Loucy (cell line): ENCODE results near the gene SH2D3C.
"Not testable (repeated sequence)": the region's sequence is repeated elsewhere in the genome, so short reads cannot be mapped to it uniquely, and the experiment has no call there.

Experiments used
- H2AFZ ChIP-seq: fragments of 200-600 bp; sonication (generic); 2 replicates; pipeline ENCODE4 v1.6.0; 2016; ENCODE audit warnings: antibody characterized with exemption, mild to moderate bottlenecking, low read length, moderate library complexity
- H3F3A ChIP-seq: fragments of 200-600 bp; 2 replicates; pipeline ENCODE4 v1.6.0; 2016; ENCODE audit warnings: antibody characterized with exemption, low read depth, mild to moderate bottlenecking
- H3K27me3 ChIP-seq: fragments of 200-600 bp; sonication (generic); 2 replicates; pipeline ENCODE4 v1.6.1; 2014; ENCODE audit warnings: low read length, mild to moderate bottlenecking; ENCODE audit not compliant: insufficient read depth, poor library complexity, severe bottlenecking
- H3K36me3 ChIP-seq: fragments of 200-600 bp; sonication (generic); 2 replicates; pipeline ENCODE4 v1.6.1; 2016; ENCODE audit warnings: low read length; ENCODE audit not compliant: insufficient read depth
- H3K4me1 ChIP-seq: fragments of 200-600 bp; sonication (generic); 2 replicates; pipeline ENCODE4 v1.5.1; 2014; ENCODE audit warnings: low read length, mild to moderate bottlenecking; ENCODE audit not compliant: insufficient read depth, poor library complexity, severe bottlenecking
- H3K4me2 ChIP-seq: fragments of 200-600 bp; sonication (generic); 2 replicates; pipeline ENCODE4 v1.6.0; 2014; ENCODE audit warnings: antibody characterized with exemption, low read length, low read depth, mild to moderate bottlenecking; ENCODE audit not compliant: poor library complexity, severe bottlenecking
- H3K4me3 ChIP-seq: fragments of 200-600 bp; sonication (generic); 2 replicates; pipeline ENCODE4 v1.5.1; 2014; ENCODE audit warnings: low read length, mild to moderate bottlenecking, mixed read lengths; ENCODE audit not compliant: poor library complexity, severe bottlenecking
- H3K79me2 ChIP-seq: fragments of 200-600 bp; sonication (generic); 2 replicates; pipeline ENCODE4 v1.6.1; 2014; ENCODE audit warnings: low read length; ENCODE audit not compliant: insufficient read depth
- H3K9ac ChIP-seq: fragments of 200-600 bp; sonication (generic); 2 replicates; pipeline ENCODE4 v1.6.0; 2014; ENCODE audit warnings: mild to moderate bottlenecking, low read depth, low read length, moderate library complexity; ENCODE audit not compliant: poor library complexity, severe bottlenecking
- H3K9me2 ChIP-seq: fragments of 200-600 bp; sonication (generic); replicated peaks from 2 replicates; pipeline ENCODE4 v1.6.1; 2016; ENCODE audit warnings: low read depth, low read length, mixed read lengths
- H3K9me3 ChIP-seq: fragments of 200-600 bp; sonication (generic); 2 replicates; pipeline ENCODE4 v1.6.1; 2014; ENCODE audit warnings: mild to moderate bottlenecking, antibody characterized with exemption, low read length, low read depth; ENCODE audit not compliant: insufficient read depth
- H4K20me1 ChIP-seq: fragments of 200-600 bp; sonication (generic); 2 replicates; pipeline ENCODE4 v1.6.0; 2014; ENCODE audit warnings: antibody characterized with exemption, low read length, mild to moderate bottlenecking; ENCODE audit not compliant: insufficient read depth, poor library complexity, severe bottlenecking
- CTCF ChIP-seq: fragments of 200-600 bp; sonication (generic); conservative IDR thresholded peaks from 2 replicates; pipeline ENCODE4 v1.5.1; 2014; ENCODE audit warnings: mild to moderate bottlenecking, antibody characterized with exemption, low read length
- EZH2phosphoT487 ChIP-seq: fragments of 200-600 bp; IDR thresholded peaks from 2 replicates; pipeline ENCODE4 v1.6.1; 2018; ENCODE audit warnings: antibody characterized with exemption, mild to moderate bottlenecking, moderate library complexity, borderline replicate concordance

Gene SH2D3C

GRCh38 chr9:127785023-127785932, 6.8 kb upstream of the SH2D3C start:
- Histone ChIP-seq H3K27me3 (peaks cover 4% of the 10 kb centered on the region), H3K9ac (peak overlapping the region; percentile 84), H3K9me2 (no peaks in the 10 kb centered on the region), H3K9me3 (no peaks in the 10 kb centered on the region), H4K20me1 (peaks cover 43% of the 10 kb centered on the region), H3K36me3 (peaks cover 36% of the 10 kb centered on the region), H3K4me3 (peak overlapping the region; percentile 81), H3F3A (peaks cover 23% of the 10 kb centered on the region), H3K4me2 (peak overlapping the region; percentile 93), H3K4me1 (peaks cover 70% of the 10 kb centered on the region), H2AFZ (peak overlapping the region; percentile 69; the same call in 1 of the 2 replicates), H3K79me2 (peaks cover 70% of the 10 kb centered on the region)
- TF ChIP-seq EZH2phosphoT487: no peak
- TF ChIP-seq CTCF: peak; percentile 72

- peaks cover 24% of the 10 kb centered on the region for H4K20me1 ChIP-seq
- no peak overlapping the region for H2AFZ ChIP-seq
- peak overlapping the region; percentile 69 for H3K4me3 ChIP-seq
- H3K36me3 ChIP-seq: peaks cover 17% of the 10 kb centered on the region; the same call in 1 of the 2 replicates
- no peak for TF ChIP-seq EZH2phosphoT487
- peaks cover 70% of the 10 kb centered on the region for H3K79me2 ChIP-seq
- peaks cover 71% of the 10 kb centered on the region for H3K4me1 ChIP-seq
- peak overlapping the region; percentile 84 for H3K9ac ChIP-seq
- H3K27me3 ChIP-seq: peaks cover 4% of the 10 kb centered on the region
- peaks cover 23% of the 10 kb centered on the region for H3F3A ChIP-seq
- H3K9me3 ChIP-seq: no peaks in the 10 kb centered on the region
- H3K4me2 ChIP-seq: peak overlapping the region; percentile 93
- H3K9me2 ChIP-seq: no peaks in the 10 kb centered on the region
Measured at GRCh38 chr9:127783111-127784008, 4.9 kb upstream of the SH2D3C start.

GRCh38 chr9:127781806-127782205, 3.3 kb upstream of the SH2D3C start:
- Histone ChIP-seq H3K4me1 (peaks cover 57% of the 10 kb centered on the region), H3K9ac (peak overlapping the region; percentile 7), H3K9me3 (no peaks in the 10 kb centered on the region), H3K9me2 (no peaks in the 10 kb centered on the region), H3K27me3 (peaks cover 4% of the 10 kb centered on the region), H3K36me3 (peaks cover 1% of the 10 kb centered on the region; the same call in 1 of the 2 replicates), H3K4me2 (peak overlapping the region; percentile 35), H3K4me3 (no peak overlapping the region), H2AFZ (no peak overlapping the region), H3K79me2 (peaks cover 70% of the 10 kb centered on the region), H3F3A (peaks cover 19% of the 10 kb centered on the region), H4K20me1 (peaks cover 9% of the 10 kb centered on the region)
- no peak for TF ChIP-seq EZH2phosphoT487
- no peak for TF ChIP-seq CTCF

- Histone ChIP-seq H3K9ac (peak overlapping the region; percentile 92), H3K79me2 (peaks cover 70% of the 10 kb centered on the region), H3K4me1 (peaks cover 54% of the 10 kb centered on the region), H3K4me2 (peak overlapping the region; percentile 71), H3F3A (peaks cover 18% of the 10 kb centered on the region)
- not testable (repeated sequence) for H3K9me2 ChIP-seq, H3K36me3 ChIP-seq, H3K4me3 ChIP-seq, H2AFZ ChIP-seq, H3K27me3 ChIP-seq, H4K20me1 ChIP-seq, H3K9me3 ChIP-seq
Measured at GRCh38 chr9:127780909-127781308, 2.4 kb upstream of the SH2D3C start.
